H1 (cell line): ENCODE measurements around the gene LKAAEAR1. TPM values are rescaled to one million over a fixed set of nuclear protein-coding genes. Genes with fewer than 3 reads are reported as not detected.

Experiments used
- EGR1 ChIP-seq: IDR thresholded peaks from 2 replicates; pipeline ENCODE4 v1.6.1; 2011; ENCODE audit warnings: low read depth, low read length, borderline replicate concordance
- SP1 ChIP-seq: IDR thresholded peaks from 2 replicates; pipeline ENCODE4 v1.6.1; 2011; ENCODE audit warnings: low read depth, low read length
- TCF12 ChIP-seq: IDR thresholded peaks from 2 replicates; pipeline ENCODE4 v1.6.1; 2011; ENCODE audit warnings: low read depth, mild to moderate bottlenecking, low read length
- polyA plus RNA-seq, 7 experiments: library from polyadenylated mRNA; depleted of rRNA in 3 of 7; stranded (reverse) in 5 of 7; unstranded in 2 of 7; fragments of >200 nt in 5 of 7; fragments of 200-250 nt in 2 of 7; gene quantifications; 1 replicate in 5 of 7; 2 replicates in 1 of 7; 4 replicates in 1 of 7; pipeline versions ENCODE4 v1.2.1 to v1.2.3, GENCODE V29; 2011 to 2013; ENCODE audit warnings: missing spikeins in 2 of 7, mixed read lengths in 2 of 7
- total RNA-seq: library from RNA; stranded (reverse); fragmentation: NEBNext Ultra II Directional; extraction: Animal tissue kit (Norgen Biotek cat#: 25700); gene quantifications from 2 replicates; pipeline ENCODE4 v1.2.1, GENCODE V29; 2021
- TF ChIP-seq, protein P1 (sequence below): fragments of 300-600 bp; sonication (generic); IDR thresholded peaks from 2 replicates; pipeline ENCODE4 v1.7.1; 2012; ENCODE audit warnings: low read length, moderate library complexity, mild to moderate bottlenecking, inconsistent platforms; ENCODE audit not compliant: insufficient replicate concordance

Gene LKAAEAR1
- total and polyA plus RNA-seq, 2 of the 8 experiments (the other 6 are each of a cell fraction or from before 2014, with no cell fraction given) = 0.41 to 0.53 TPM

DNA sequence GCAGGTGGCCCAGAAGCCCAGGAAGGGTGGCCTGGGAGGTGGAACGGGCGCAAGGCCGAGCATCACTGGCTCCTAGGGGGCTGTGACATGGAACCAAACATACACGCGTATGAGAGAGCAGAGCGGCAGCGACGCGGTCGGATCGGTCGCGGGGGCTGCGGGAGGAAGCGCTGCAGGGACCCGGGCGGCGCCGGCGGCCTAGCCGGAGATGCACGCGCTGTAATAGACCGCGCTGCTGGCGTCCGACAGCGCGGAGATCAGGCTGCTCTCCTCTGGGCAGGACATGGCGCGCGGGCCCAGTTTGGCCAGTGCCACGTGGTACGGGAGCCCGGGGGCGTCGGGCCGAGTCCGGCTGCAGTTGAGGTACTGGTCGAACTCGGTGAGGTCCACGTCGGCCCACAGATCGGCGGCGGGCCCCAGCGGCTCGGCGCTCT is 36.2 kb downstream of the LKAAEAR1 start (continued):
- TF ChIP-seq, protein P1, sequence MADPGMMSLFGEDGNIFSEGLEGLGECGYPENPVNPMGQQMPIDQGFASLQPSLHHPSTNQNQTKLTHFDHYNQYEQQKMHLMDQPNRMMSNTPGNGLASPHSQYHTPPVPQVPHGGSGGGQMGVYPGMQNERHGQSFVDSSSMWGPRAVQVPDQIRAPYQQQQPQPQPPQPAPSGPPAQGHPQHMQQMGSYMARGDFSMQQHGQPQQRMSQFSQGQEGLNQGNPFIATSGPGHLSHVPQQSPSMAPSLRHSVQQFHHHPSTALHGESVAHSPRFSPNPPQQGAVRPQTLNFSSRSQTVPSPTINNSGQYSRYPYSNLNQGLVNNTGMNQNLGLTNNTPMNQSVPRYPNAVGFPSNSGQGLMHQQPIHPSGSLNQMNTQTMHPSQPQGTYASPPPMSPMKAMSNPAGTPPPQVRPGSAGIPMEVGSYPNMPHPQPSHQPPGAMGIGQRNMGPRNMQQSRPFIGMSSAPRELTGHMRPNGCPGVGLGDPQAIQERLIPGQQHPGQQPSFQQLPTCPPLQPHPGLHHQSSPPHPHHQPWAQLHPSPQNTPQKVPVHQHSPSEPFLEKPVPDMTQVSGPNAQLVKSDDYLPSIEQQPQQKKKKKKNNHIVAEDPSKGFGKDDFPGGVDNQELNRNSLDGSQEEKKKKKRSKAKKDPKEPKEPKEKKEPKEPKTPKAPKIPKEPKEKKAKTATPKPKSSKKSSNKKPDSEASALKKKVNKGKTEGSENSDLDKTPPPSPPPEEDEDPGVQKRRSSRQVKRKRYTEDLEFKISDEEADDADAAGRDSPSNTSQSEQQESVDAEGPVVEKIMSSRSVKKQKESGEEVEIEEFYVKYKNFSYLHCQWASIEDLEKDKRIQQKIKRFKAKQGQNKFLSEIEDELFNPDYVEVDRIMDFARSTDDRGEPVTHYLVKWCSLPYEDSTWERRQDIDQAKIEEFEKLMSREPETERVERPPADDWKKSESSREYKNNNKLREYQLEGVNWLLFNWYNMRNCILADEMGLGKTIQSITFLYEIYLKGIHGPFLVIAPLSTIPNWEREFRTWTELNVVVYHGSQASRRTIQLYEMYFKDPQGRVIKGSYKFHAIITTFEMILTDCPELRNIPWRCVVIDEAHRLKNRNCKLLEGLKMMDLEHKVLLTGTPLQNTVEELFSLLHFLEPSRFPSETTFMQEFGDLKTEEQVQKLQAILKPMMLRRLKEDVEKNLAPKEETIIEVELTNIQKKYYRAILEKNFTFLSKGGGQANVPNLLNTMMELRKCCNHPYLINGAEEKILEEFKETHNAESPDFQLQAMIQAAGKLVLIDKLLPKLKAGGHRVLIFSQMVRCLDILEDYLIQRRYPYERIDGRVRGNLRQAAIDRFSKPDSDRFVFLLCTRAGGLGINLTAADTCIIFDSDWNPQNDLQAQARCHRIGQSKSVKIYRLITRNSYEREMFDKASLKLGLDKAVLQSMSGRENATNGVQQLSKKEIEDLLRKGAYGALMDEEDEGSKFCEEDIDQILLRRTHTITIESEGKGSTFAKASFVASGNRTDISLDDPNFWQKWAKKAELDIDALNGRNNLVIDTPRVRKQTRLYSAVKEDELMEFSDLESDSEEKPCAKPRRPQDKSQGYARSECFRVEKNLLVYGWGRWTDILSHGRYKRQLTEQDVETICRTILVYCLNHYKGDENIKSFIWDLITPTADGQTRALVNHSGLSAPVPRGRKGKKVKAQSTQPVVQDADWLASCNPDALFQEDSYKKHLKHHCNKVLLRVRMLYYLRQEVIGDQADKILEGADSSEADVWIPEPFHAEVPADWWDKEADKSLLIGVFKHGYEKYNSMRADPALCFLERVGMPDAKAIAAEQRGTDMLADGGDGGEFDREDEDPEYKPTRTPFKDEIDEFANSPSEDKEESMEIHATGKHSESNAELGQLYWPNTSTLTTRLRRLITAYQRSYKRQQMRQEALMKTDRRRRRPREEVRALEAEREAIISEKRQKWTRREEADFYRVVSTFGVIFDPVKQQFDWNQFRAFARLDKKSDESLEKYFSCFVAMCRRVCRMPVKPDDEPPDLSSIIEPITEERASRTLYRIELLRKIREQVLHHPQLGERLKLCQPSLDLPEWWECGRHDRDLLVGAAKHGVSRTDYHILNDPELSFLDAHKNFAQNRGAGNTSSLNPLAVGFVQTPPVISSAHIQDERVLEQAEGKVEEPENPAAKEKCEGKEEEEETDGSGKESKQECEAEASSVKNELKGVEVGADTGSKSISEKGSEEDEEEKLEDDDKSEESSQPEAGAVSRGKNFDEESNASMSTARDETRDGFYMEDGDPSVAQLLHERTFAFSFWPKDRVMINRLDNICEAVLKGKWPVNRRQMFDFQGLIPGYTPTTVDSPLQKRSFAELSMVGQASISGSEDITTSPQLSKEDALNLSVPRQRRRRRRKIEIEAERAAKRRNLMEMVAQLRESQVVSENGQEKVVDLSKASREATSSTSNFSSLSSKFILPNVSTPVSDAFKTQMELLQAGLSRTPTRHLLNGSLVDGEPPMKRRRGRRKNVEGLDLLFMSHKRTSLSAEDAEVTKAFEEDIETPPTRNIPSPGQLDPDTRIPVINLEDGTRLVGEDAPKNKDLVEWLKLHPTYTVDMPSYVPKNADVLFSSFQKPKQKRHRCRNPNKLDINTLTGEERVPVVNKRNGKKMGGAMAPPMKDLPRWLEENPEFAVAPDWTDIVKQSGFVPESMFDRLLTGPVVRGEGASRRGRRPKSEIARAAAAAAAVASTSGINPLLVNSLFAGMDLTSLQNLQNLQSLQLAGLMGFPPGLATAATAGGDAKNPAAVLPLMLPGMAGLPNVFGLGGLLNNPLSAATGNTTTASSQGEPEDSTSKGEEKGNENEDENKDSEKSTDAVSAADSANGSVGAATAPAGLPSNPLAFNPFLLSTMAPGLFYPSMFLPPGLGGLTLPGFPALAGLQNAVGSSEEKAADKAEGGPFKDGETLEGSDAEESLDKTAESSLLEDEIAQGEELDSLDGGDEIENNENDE = no peak
- TF ChIP-seq TCF12 (no peak), SP1 (no peak), EGR1 (no peak)
